Cardiac septum (tissue), 1 donor: ENCODE measurements around the gene PGLYRP2. TPM values are rescaled to one million over a fixed set of nuclear protein-coding genes. Genes with fewer than 3 reads are reported as not detected.

Source experiments
- DNase-seq: peaks from one replicate; pipeline ENCODE4 v3.0.0-alpha.2; 2020; ENCODE audit warnings: low spot score
- intact Hi-C: fragments of 100-400 bp; cut with DNase I; formaldehyde crosslinking; loops from one replicate; pipeline ENCODE4 v1.14.0; 2022
- total RNA-seq: library from RNA; stranded (reverse); fragmentation: NEBNext Ultra II Directional; extraction: Animal tissue kit (Norgen Biotek cat#: 25700); gene quantifications from one replicate; pipeline ENCODE4 v1.2.1, GENCODE V29; 2021
- donor health status: DM: no; HTN: no; CAD: no.

PGLYRP2 gene
- total RNA-seq, 1 donor from 2014 or later, result not detected

DNA sequence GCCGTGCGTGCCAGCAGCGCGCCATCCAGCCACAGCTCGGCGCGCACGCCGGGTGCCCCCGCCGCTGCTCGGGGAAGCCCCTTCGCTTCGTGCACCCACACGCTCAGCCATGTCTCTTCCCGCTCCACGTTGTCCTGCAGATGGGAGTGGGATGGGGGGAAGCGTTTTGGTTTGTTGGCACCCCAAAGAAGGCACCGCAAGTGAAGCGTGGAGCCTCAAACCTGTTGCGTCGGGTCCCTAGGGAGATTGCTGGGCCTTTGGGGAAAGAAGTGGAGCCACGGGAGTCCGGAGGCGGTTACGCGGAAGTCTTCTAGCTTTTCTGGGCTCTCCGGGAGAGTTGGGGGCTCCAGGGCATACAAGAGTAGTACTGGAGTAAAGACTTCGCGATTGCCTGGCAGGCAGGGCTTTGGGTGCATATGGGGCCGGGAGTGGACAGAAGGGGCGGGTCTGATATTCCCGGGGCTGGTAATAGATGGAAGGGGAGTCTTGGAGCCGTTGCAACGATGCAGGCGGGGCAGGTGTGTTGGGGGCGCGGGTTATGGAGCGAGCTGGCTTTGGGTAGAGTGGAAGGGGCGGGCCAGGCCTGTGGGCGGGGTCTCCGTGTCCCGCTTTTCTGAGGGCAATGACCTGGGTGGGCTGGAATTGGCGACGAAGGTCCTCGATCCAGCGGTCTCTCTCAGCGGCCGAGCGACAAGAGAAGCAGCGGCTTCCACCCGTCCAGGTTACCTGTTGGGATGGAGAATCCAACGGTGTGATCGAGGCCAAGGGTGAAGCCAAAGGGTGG lies 21.4 kb downstream of the PGLYRP2 start:
- intact Hi-C loops, result loop anchor here (10.0 kb wide), 1 partner anchor 97 kb away; no protein-coding TSS in a partner anchor
- DNase-seq, result no peak

DNA sequence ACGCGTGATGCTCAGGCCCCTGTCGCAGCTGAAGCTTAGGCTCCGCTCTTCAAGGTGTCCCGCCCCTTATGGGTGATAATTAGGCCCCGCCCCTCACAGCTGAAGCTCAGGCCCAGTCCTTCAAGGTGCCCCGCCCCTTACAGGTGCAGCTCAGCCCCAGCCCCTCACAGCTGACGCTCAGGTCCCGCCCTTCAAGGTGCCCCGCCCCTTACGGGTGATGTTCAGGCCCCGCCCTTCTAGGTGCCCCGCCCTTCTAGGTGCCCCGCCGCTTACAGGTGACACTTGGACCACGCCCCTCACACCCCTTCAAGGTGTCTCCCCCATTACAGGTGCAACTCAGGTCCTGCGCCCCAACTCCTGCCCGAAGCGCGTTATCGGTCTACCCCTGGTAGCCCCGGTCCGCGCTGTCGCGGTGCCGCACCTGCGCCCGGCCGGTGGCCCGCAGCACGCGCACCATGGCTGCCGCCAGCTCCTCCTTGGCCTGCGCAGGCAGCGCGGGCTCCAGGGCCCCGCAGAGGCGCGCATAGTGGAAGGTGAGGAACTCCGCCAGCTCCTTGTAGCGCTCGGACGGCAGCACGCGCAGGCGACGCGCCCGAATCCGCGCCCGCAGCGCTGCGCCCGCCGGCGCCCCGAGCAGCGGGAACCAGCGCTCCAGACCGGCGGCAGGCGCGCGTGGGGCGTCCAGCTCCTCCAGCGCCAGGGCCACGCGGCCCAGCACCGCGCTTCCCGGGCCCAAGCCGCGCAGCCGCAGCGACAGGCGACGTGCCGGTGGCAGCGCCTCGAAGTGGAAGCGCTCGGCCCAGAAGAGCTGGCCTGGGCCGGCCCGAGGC lies 22.2 kb downstream of the PGLYRP2 start:
- intact Hi-C loops, result loop anchor here (10.0 kb wide), 1 partner anchor 98 kb away; no protein-coding TSS in a partner anchor

DNA sequence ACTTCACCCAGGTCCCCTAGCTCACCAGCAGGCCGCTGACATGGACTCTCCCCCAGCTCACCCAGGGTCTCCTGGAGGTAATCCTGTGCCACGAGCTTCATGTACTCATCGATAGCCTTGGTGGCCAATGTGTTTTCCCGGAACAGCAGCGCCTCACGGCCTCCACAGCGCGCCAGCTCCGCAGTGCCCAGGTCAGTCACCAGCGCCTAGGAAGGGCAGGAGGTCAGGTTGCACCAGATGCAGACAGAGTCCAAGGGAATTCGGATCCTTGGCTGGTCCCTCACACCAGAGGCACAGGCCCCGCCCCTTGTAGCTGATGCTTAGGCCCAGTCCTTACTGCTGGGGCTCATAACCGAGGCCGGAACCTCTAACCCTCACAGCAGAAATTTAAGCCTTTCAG lies 22.9 kb downstream of the PGLYRP2 start:
- DNase-seq, result no peak
- intact Hi-C loops, result loop anchor here (10.0 kb wide), 1 partner anchor 98 kb away; no protein-coding TSS in a partner anchor

More for the DNA sequence above, 22.2 kb downstream of the PGLYRP2 start:
- DNase-seq, result no peak

DNA sequence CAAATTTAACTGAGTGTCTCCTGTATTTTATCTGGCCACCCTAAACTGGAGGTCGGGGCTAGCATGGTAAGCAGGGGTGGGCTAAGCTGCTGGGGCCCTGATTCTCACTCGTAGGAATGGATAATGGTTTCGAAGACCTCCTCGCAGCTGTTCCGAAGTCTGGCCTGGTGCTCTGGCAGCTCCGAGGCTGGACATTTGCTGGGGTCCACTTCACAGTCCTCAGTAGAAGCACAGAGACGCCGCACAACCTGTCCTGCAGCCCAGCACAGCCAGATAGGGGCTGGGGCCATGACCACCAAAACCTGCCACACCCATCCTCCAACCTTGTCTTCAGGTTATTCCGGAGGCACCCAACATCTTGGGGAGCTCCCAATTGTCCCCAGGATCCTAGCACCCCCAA lies 23.3 kb downstream of the PGLYRP2 start:
- no peak for DNase-seq
- intact Hi-C loops, result loop anchor here (10.0 kb wide), 1 partner anchor 99 kb away; no protein-coding TSS in a partner anchor

DNA sequence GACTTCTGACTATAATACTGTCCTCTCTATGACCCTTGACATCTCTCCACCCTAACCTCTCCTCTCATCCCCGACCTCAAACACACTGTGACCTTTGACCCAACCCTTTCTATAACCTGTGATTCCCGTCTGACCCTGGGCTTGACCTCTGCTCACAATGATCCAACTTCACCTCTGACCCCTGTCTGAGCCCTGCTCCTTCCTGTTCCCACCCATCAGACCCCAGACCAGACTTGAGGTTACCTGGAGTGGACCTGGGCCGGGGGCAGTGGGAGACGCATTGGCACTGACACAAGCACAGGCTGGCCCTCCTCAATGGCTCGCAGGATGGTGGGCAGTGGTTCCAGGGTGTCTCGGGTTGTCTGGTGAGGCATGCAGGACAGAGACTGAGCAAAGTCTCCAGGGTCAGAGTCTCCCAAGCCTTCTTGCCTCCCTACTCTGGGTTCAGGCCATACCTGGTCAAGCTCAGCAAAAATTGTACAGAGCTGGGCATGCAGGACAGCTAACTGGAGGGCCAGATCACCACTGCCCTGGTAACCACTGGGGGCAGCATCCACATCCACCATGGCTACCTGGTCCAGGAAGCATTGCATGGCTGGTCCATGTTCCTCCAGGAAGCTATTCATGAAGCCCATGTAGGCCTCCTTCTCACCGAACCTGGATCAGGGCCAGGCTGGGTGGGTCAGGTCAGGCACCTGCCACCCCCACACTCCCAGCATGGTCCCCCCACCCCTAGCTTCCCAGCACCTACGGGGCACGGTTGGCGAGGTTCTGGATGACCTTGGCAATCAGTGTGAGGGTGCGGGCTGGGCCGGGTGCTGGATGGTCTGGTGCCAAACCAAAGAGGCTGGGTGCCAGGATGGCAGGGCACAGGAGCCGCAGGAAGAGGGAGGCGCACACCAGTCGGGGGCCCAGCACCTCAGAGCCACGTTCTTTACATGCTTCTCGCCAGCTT lies 25.1 kb downstream of the PGLYRP2 start:
- DNase-seq, result no peak
- intact Hi-C loops, result loop anchor here (10.0 kb wide), 1 partner anchor 101 kb away; no protein-coding TSS in a partner anchor

DNA sequence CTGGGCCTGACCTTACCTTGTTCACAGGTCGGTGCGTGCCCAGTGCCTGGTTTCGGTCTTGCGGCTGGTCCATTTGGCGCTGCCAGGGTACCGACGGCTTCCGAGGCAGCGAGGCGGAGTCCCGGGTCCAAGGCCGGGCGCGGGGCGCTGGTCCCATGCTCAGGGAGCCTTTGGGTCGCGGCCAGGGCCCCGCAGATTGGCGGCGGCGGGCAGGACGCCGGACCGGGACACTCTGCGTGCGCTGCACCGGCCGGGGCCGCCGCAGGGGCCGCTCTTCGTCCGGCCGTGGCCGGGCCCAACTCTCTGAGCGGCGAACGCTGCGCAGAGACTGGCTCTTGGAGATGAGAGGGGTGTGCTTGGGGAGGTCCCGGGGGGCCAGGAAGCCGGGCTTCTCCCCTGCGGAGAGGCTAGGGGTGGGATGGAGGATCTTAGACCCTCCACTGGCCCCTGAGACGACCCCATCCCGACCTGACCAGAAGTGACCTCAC lies 26.2 kb downstream of the PGLYRP2 start:
- no peak for DNase-seq
- intact Hi-C loops, result loop anchor here (10.0 kb wide), 1 partner anchor 102 kb away; no protein-coding TSS in a partner anchor

DNA sequence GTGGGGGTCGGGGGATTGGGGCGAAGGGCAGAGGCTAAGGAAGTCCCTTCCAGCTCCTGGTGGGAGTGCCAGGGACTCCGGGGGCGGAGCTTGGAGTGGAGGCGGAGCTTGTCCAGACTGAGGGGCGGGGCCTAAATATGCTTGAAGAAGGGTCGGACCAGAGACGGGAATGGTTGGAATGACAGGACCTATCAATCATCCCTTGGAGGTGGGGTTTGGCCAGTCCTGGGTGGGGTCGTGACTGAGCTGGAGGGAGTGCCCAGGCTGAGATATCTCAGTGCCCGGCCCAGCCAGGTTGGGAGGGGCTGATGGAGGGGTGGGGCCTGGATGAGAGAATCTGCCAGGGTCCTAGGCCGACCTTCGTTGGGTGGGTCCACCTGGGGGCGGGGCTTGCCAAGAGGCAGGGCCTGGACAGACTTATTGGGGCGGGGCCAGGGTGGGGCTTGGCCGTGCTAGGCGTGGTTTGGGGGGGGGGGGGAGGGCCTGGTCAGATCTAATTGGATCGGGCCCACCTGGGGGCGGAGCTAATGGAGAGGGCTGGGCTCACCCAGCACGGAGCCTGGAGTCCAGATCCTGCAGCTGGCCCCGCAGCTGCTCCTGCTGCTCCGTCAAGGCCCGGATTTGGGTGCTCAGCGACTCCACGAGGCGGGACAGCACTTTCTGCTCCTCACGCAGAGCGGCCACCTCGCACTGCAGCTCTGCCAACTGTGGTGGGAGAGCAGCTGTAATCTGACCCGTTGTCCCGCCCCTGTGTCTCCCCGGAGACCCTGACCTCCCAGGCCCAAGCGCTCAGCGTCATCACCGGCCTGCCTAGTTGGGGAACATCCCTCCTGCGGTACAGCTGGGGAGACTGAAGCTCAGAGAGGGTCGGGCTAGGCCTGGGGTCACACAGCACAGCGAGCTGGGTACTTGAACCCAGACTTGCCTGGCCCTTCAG lies 26.9 kb downstream of the PGLYRP2 start:
- DNase-seq, result peak; percentile 92
- intact Hi-C loops, result loop anchor here (10.0 kb wide), 1 partner anchor 102 kb away; no protein-coding TSS in a partner anchor

DNA sequence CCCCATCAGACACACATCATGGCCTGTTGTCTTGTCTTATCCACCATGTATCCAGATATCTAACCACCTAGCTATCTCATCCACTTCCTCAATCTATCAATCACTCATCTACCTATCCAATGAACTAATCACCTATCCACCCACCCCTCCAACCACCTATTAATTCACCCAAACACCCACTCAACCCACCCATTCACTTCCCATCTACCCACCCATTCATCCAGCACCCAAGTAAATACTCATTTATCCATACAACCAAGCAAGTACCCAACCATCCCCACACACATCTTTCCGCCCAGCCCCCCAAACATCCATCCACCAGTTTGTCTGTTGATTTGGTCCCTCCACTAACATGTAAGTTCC lies 28.8 kb downstream of the PGLYRP2 start:
- DNase-seq, result no peak
- intact Hi-C loops, result loop anchor here (10.0 kb wide), 1 partner anchor 104 kb away; no protein-coding TSS in a partner anchor

DNA sequence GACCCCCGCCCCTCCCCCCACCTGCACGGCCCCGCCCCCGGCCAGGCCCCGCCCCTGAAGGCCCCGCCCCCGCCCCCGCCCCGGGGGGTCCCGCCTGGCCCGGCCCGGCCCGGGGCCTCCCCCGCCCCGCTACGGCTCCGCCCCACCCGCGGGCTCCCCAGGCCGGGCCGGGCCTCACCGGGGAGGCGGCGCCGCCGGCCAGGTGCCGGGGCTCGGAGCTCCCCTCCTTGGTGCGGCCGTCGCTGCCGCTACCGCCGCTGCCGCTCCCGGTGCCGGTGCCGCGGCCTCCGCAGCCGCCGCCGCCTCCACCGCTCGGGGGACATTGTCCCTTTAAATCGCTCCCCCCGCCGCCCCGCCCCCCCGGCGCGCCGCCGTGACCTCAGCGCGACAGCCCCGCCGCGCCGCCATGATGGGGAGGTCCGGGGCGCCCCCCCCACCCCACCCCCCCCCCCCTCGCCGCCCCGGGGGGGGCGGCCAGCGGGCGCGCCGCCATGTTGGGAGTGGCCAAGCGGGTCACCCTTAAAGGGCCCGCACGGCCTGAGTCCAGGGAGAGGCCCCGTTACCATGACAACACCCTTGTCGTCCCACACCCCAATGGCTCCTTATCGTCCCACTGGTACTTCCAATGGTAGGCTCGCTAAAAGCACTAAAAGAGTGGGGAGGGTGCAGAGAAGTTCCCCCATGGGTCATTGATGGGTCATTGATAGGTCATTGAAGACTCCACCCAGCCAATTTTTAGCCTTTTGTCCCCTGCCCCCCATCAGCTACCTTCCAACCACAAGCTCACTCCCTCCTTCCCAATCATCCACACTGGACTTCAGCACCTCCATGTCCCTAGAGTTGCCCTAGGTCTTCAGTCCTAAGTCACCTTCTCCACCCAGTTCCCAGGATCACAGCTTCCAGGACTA lies 29.4 kb downstream of the PGLYRP2 start, which contains the start of gene WIZ:
TSS of gene WIZ (minus strand) at position 337 of the 908 bp plus-strand sequence. CDS start 1,649 bp downstream, outside the sequence.
- intact Hi-C loops, result loop anchor here (2.0 to 10.0 kb wide), 2 partner anchors 17 to 105 kb away; no protein-coding TSS in a partner anchor
- peak; percentile 92 for DNase-seq

DNA sequence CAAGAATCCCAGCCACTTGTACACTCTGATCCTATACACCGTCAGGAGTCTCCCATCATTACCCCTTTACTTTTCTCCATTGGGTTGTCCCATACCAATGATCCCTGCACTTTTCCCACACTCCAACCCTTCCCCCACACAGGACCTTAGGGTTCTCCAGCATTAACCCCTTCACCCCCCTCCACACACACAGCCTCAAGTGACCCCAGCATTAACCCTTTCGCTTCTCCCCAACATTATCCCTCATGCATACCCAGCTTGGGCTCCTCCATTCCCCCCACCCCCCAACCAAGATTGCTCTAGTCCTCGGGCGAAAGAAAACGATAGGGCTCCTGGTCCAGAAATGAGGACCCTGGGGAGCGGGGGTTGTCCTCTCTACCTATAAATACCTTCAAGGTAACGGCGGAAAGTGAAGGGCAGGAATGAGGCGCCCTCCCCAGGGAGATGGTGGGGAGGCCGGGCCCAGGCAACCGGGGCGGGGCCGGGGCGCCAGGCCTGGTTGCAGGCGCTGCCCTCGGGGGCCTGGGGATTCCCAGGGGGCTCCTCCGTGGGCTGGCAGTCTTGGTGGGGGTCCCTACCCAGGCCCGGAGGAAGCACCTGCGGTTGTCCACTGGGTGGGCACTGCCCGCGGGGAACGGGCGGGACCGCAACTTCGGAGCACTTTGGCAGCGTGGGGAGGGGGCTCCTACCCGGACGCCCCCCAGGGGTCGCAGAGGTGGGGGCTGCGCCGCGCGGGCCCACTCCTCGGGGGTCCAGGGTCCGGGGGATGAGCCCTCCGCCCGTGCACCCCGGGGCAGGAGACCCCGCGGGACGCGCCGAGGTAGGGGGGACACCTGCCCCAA lies 30.3 kb downstream of the PGLYRP2 start:
- no peak for DNase-seq
- intact Hi-C loops, result loop anchor here (2.0 kb wide), 1 partner anchor 16 kb away; no protein-coding TSS in a partner anchor

DNA sequence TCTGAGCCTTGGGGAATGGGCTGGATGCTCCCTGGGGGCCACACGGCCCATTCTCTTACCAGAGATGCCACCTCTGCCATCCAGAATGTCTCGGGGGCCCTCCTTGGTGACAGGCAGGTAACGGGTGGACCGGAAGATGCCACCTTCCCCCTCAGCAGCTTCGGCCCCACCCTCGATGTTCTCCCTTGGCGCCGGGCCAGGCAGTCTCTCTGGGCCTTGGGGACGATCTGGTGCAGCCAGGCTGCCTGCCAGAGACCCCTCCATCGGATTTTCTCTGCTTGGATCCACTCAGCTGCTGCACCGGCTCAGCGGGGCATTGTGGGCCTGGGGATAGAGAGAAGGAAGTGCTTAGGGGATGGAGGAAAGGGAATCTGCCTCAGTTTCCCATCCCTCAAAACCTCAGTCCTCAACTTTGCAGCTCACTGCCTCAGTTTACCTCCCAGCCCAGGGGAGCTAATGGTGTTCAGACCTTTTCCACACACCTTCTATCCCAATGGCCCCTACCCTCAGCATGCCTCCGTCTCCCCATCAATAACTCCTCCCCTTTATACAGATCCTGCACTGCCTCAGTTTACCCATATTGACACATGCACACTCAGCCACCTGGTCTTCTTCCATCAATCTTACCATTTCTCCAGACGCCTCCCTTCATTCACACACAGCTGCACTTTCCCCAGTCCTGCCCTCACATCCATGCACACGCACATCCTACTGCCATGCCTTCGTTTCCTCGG lies 31.1 kb downstream of the PGLYRP2 start:
- intact Hi-C loops, result loop anchor here (2.0 kb wide), 1 partner anchor 15 kb away; no protein-coding TSS in a partner anchor
- DNase-seq, result no peak

DNA sequence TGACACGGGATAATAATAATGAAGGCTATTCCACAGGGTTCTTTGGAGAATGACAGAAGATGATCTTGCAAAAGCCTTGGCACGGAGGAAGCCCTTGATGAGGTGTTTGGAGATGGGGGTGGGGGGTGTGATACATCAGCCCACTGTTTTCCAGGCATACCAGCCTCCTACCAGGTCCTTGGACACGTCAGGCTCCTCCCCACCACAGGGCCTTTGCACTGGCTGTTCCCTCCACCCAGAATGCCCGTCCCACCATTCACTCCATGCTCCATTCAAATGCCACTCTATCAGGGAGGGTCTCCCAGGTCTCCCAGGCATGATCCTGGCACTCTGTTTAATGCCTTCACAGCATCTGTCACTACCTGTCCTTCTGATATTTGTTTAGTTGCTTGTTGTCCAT lies 32.2 kb downstream of the PGLYRP2 start:
- no peak for DNase-seq
- intact Hi-C loops, result no loop called here

DNA sequence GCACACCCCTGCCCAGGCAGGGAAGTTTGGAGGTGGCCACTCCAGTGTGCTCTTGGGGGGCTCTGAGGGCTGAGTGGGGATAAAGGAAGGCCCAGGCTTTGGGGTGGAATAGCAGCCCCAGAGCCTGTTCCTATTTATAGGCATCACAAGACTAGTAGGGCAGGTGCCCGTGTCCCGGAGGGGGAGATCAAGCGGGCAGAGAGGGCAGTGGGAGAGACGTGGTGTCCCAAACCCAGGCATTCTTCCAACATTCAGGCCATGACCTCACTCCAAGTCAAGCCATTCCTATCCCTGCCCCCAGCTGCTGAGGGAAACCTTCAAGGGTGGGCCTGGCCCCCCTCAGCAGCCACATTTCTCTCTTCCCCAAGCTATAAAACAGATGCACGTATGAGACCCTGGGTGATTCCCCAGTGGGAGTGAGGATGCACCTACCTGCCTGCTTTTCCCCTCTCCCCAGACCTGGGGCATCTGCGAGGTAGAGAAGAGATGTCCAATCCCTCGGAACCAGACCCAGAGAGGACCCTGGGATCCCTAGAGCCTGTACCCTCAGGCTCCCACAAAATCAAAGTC lies 33.4 kb downstream of the PGLYRP2 start:
- no peak for DNase-seq
- intact Hi-C loops, result no loop called here

DNA sequence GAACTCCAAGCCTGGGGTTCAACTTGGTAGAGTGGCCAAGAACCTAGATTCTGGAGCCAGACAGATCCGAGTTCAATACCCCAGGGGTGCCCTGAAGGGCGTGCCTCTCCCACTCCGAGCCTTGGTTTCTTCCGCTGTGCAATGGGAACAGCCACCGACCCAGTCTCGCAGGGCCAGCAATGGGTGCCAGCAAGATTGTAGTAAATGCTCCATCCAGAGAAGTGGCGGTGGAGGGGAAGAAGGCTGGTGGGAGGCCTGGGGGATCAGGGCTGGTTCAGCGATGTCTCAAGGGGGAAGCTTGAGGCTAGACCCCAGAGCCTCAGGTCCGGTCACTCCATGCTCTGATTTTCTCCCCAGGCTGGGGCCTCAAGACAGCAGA lies 34.1 kb downstream of the PGLYRP2 start:
- DNase-seq, result no peak

More for the DNA sequence above, 34.1 kb downstream of the PGLYRP2 start:
- intact Hi-C loops, result no loop called here
